Osteocyte (in vitro differentiated cells): ENCODE results near the gene ADPRS. TPM values are rescaled to one million over a fixed set of nuclear protein-coding genes. Genes with fewer than 3 reads are reported as not detected.

ENCODE experiments used
- DNase-seq: peaks from one replicate; pipeline ENCODE4 v3.0.0; 2021; ENCODE audit warnings: mixed read lengths; ENCODE audit not compliant: unreplicated experiment; ENCODE audit errors: extremely low spot score
- H3K27ac Mint-ChIP-seq: one replicate; pipeline ENCODE4 v1.8.0; 2021; ENCODE audit warnings: mild to moderate bottlenecking, mixed read lengths; ENCODE audit not compliant: unreplicated experiment
- H3K27me3 Mint-ChIP-seq: one replicate; pipeline ENCODE4 v1.8.0; 2021; ENCODE audit warnings: mixed read lengths; ENCODE audit not compliant: unreplicated experiment
- H3K36me3 Mint-ChIP-seq: one replicate; pipeline ENCODE4 v1.8.0; 2021; ENCODE audit warnings: mixed read lengths; ENCODE audit not compliant: unreplicated experiment
- H3K4me1 Mint-ChIP-seq: one replicate; pipeline ENCODE4 v1.8.0; 2021; ENCODE audit warnings: mixed read lengths; ENCODE audit not compliant: unreplicated experiment
- H3K4me3 Mint-ChIP-seq: one replicate; pipeline ENCODE4 v1.8.0; 2021; ENCODE audit warnings: mild to moderate bottlenecking, moderate library complexity, mixed read lengths; ENCODE audit not compliant: unreplicated experiment
- H3K9me3 Mint-ChIP-seq: one replicate; pipeline ENCODE4 v1.8.0; 2021; ENCODE audit warnings: mixed read lengths; ENCODE audit not compliant: unreplicated experiment
- CTCF ChIP-seq: fragments of 200-600 bp; sonication (generic); IDR thresholded peaks from 2 replicates; pipeline ENCODE4 v1.5.0; 2021; ENCODE audit warnings: antibody characterized with exemption, mild to moderate bottlenecking, moderate library complexity
- total RNA-seq: library from RNA; stranded (reverse); gene quantifications from 2 replicates; pipeline ENCODE4 v1.2.1, GENCODE V29; 2021

Gene ADPRS
- total RNA-seq, 1 donor from 2014 or later: 19.7 TPM

GRCh38 chr1:36062315-36062714 lies 26.4 kb upstream of the ADPRS start:
- Mint-ChIP-seq H3K4me3 (no peak overlapping the region), H3K36me3 (peaks cover 10% of the 10 kb centered on the region), H3K27ac (no peak overlapping the region), H3K4me1 (no peaks in the 10 kb centered on the region), H3K9me3 (no peaks in the 10 kb centered on the region), H3K27me3 (no peaks in the 10 kb centered on the region)
- TF ChIP-seq CTCF: no peak
- no peak for DNase-seq

- H3K4me3 Mint-ChIP-seq: no peak overlapping the region
- H3K4me1 Mint-ChIP-seq: no peaks in the 10 kb centered on the region
- DNase-seq: no peak
- no peaks in the 10 kb centered on the region for H3K27me3 Mint-ChIP-seq
- TF ChIP-seq CTCF: no peak
- no peaks in the 10 kb centered on the region for H3K9me3 Mint-ChIP-seq
- no peak overlapping the region for H3K27ac Mint-ChIP-seq
- H3K36me3 Mint-ChIP-seq: peaks cover 7% of the 10 kb centered on the region
Measured at GRCh38 chr1:36067871-36068270, 20.8 kb upstream of the ADPRS start.

GRCh38 chr1:36068866-36069265 lies 19.8 kb upstream of the ADPRS start:
- no peaks in the 10 kb centered on the region for H3K9me3 Mint-ChIP-seq
- no peaks in the 10 kb centered on the region for H3K27me3 Mint-ChIP-seq
- H3K4me3 Mint-ChIP-seq: no peak overlapping the region
- DNase-seq: no peak
- no peak for TF ChIP-seq CTCF
- H3K27ac Mint-ChIP-seq: no peak overlapping the region
- no peaks in the 10 kb centered on the region for H3K4me1 Mint-ChIP-seq
- peaks cover 7% of the 10 kb centered on the region for H3K36me3 Mint-ChIP-seq

- H3K27ac Mint-ChIP-seq: no peak overlapping the region
- TF ChIP-seq CTCF: no peak
- H3K4me3 Mint-ChIP-seq: no peak overlapping the region
- H3K27me3 Mint-ChIP-seq: no peaks in the 10 kb centered on the region
- no peak for DNase-seq
- no peaks in the 10 kb centered on the region for H3K4me1 Mint-ChIP-seq
- H3K9me3 Mint-ChIP-seq: no peaks in the 10 kb centered on the region
- peaks cover 3% of the 10 kb centered on the region for H3K36me3 Mint-ChIP-seq
Measured at GRCh38 chr1:36070349-36070748, 18.3 kb upstream of the ADPRS start.

GRCh38 chr1:36076979-36077573 lies 11.6 kb upstream of the ADPRS start:
- H3K27ac Mint-ChIP-seq: no peak overlapping the region
- DNase-seq: no peak
- peaks cover 3% of the 10 kb centered on the region for H3K36me3 Mint-ChIP-seq
- no peaks in the 10 kb centered on the region for H3K9me3 Mint-ChIP-seq
- H3K4me1 Mint-ChIP-seq: no peaks in the 10 kb centered on the region
- TF ChIP-seq CTCF: no peak
- H3K4me3 Mint-ChIP-seq: no peak overlapping the region
- H3K27me3 Mint-ChIP-seq: peaks cover 3% of the 10 kb centered on the region
